Measurements from ENCODE around the gene DMD. TPM values are rescaled to one million over a fixed set of nuclear protein-coding genes. Genes with fewer than 3 reads are reported as not detected.

Gene DMD
- total and polyA plus RNA-seq, 2 of the 13 experiments (the other 11 are each of a cell fraction or from before 2014, with no cell fraction given): 17.6 to 25.9 TPM

DNA sequence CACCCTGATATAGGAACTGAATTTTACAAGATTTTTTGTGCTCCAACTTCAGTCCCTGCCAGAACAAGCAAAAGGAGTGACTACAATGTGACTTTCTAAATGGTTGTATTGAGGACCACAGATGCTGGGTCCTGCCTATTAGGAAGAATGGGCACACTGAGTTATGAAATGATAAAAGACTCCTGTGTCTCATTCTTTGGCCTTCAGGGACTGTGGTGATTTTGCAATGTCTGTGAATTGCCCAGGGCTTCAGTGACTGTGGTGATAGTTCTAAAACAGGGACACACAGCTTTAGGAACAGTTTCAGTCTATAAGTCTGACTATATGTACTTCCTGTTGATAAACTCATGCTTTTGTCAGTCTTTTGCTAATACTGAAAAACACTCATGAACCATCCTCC, 210.2 kb downstream of the DMD start:
- no peaks in the 10 kb centered on the region for H3K27me3 ChIP-seq (ENCODE audit: control insufficient read depth in 1 of 2, insufficient read depth in 2 of 2, low read length in 2 of 2)
- no peaks in the 10 kb centered on the region for H3K36me3 ChIP-seq (replicated peaks in 1 of 2; ENCODE audit: control insufficient read depth in 1 of 2, insufficient read depth in 2 of 2, low read length in 2 of 2)
- DNase-seq (ENCODE audit: low spot score) (no peak), FAIRE-seq (no peak), ATAC-seq (no peak)
- H3K9me3 ChIP-seq (ENCODE audit: low read length): no peaks in the 10 kb centered on the region
- intact Hi-C loops (cut with micrococcal nuclease; ENCODE audit: unreplicated experiment): no loop called here
- TF ChIP-seq HOXA3 (CRISPR knock-in tag; IDR thresholded peaks at IDR 0.05): no peak
- no peak for TF ChIP-seq ZSCAN21 (CRISPR knock-in tag; IDR thresholded peaks at IDR 0.05; ENCODE audit: borderline replicate concordance)
- no peaks in the 10 kb centered on the region for H3K79me2 ChIP-seq (ENCODE audit: insufficient read depth, low read length)
- H4K20me1 ChIP-seq (ENCODE audit: insufficient read depth, low read length): no peaks in the 10 kb centered on the region
- H3K4me2 ChIP-seq (ENCODE audit: low read depth, low read length): no peak overlapping the region
- CTCF ChIA-PET (ENCODE audit: low intra/inter-chr PET ratio, low total read pairs): no interaction called here
- H3K27ac ChIP-seq (ENCODE audit: extremely low read length, insufficient read depth, low read length): no peak overlapping the region
- H3K4me1 ChIP-seq (ENCODE audit: insufficient read depth, low read length): no peaks in the 10 kb centered on the region
- POLR2A ChIA-PET: no interaction called here
- H2AFZ ChIP-seq (ENCODE audit: low read length): no peak overlapping the region
- no peak overlapping the region for H3K4me3 ChIP-seq (replicated peaks in 1 of 3; ENCODE audit: insufficient read depth in 1 of 3, low read depth in 2 of 3, low read length in 3 of 3)
- no peak overlapping the region for H3K9ac ChIP-seq (ENCODE audit: insufficient read depth, low read depth, low read length)
- no TSS peak for BruUV-seq (replicated peaks)
- in situ Hi-C loops (cut with HindIII; ENCODE audit: extremely low pct_ligation_motif_present, low pct_unique_long_range_greater_than_20kb): no loop called here

DNA sequence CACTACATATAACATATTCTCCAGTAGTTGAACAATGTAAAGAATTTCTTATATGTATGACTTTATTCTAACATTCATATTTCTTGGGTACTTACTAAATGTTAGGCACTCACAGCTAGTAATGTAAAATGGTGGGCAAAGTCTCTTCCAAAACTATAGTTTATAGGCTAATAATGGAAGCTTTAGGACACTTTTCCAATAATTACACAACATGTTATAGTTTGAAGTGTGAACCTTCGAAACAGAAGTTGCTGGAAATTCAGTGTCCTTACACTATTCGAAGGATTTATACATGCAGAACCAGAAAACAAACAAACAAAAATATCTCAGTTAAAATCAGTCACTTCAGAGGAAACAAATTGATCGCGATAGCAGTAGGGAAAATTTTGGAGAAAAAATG, 212.6 kb downstream of the DMD start:
- CTCF ChIA-PET (ENCODE audit: low intra/inter-chr PET ratio, low total read pairs): no interaction called here
- no peaks in the 10 kb centered on the region for H3K79me2 ChIP-seq (ENCODE audit: insufficient read depth, low read length)
- H3K27me3 ChIP-seq (ENCODE audit: control insufficient read depth in 1 of 2, insufficient read depth in 2 of 2, low read length in 2 of 2): no peaks in the 10 kb centered on the region
- H3K27ac ChIP-seq (ENCODE audit: extremely low read length, insufficient read depth, low read length): no peak overlapping the region
- no peak for ATAC-seq
- H3K36me3 ChIP-seq (replicated peaks in 1 of 2; ENCODE audit: control insufficient read depth in 1 of 2, insufficient read depth in 2 of 2, low read length in 2 of 2): no peaks in the 10 kb centered on the region
- H4K20me1 ChIP-seq (ENCODE audit: insufficient read depth, low read length): no peaks in the 10 kb centered on the region
- H3K9me3 ChIP-seq (ENCODE audit: low read length): no peaks in the 10 kb centered on the region
- no peaks in the 10 kb centered on the region for H3K4me1 ChIP-seq (ENCODE audit: insufficient read depth, low read length)
- no peak overlapping the region for H2AFZ ChIP-seq (ENCODE audit: low read length)
- no peak overlapping the region for H3K4me2 ChIP-seq (ENCODE audit: low read depth, low read length)
- no peak for DNase-seq (ENCODE audit: low spot score)
- no TSS peak for BruUV-seq (replicated peaks)
- intact Hi-C loops (cut with micrococcal nuclease; ENCODE audit: unreplicated experiment): no loop called here
- in situ Hi-C loops (cut with HindIII; ENCODE audit: extremely low pct_ligation_motif_present, low pct_unique_long_range_greater_than_20kb): no loop called here
- POLR2A ChIA-PET: no interaction called here
- FAIRE-seq: no peak
- no peak overlapping the region for H3K9ac ChIP-seq (ENCODE audit: insufficient read depth, low read depth, low read length)
- 61% methylated on average over 4 of the region's 4 CpGs for WGBS (ENCODE audit: low lambda C conversion rate)
- no peak overlapping the region for H3K4me3 ChIP-seq (replicated peaks in 1 of 3; ENCODE audit: insufficient read depth in 1 of 3, low read depth in 2 of 3, low read length in 3 of 3)
- TF ChIP-seq GABPB1 (CRISPR knock-in tag; IDR thresholded peaks at IDR 0.05): no peak
- TF ChIP-seq ATM (IDR thresholded peaks at IDR 0.05; ENCODE audit: borderline replicate concordance): no peak
- TF ChIP-seq ZNF441 (CRISPR knock-in tag; IDR thresholded peaks at IDR 0.05; ENCODE audit: borderline replicate concordance): no peak
- no peak for TF ChIP-seq EZH2 (conservative IDR thresholded peaks at IDR 0.05; ENCODE audit: low read depth, low read length)
- no peak for TF ChIP-seq SETDB1 (CRISPR knock-in tag; IDR thresholded peaks at IDR 0.05; ENCODE audit: borderline replicate concordance)
- no peak for TF ChIP-seq TSC22D2 (CRISPR knock-in tag; IDR thresholded peaks at IDR 0.05; ENCODE audit: borderline replicate concordance)
- no peak for TF ChIP-seq ZNF747 (CRISPR knock-in tag; IDR thresholded peaks at IDR 0.05; ENCODE audit: borderline replicate concordance)
- no peak for TF ChIP-seq ZBTB37 (CRISPR knock-in tag; IDR thresholded peaks at IDR 0.05)
- TF ChIP-seq HDAC6 (IDR thresholded peaks at IDR 0.05; ENCODE audit: low read depth, low read length): no peak
- no peak for TF ChIP-seq ZNF724P (CRISPR knock-in tag; IDR thresholded peaks at IDR 0.05; ENCODE audit: borderline replicate concordance)

Data from HepG2 (cell line).